Vagina (tissue), 2 donors: ENCODE measurements around the gene POLR1G.

Experiments
- CTCF ChIP-seq, 3 experiments: fragments of 450-650 bp in 2 of 3; fragments of 200-600 bp in 1 of 3; sonication (generic) in 1 of 3; IDR thresholded peaks; one replicate each; pipeline ENCODE4 v1.5.1; 2017 to 2019; ENCODE audit warnings: antibody characterized with exemption in 3 of 3, mild to moderate bottlenecking in 2 of 3, moderate library complexity in 2 of 3
- POLR2A ChIP-seq, 2 donors: fragments of 450-650 bp; IDR thresholded peaks; one replicate each; pipeline ENCODE4 v1.6.1; 2017; ENCODE audit warnings: antibody characterized with exemption in 2 of 2, mild to moderate bottlenecking in 2 of 2, moderate library complexity in 2 of 2
- POLR2AphosphoS5 ChIP-seq, 2 donors: sonication (generic); formaldehyde crosslinking; IDR thresholded peaks; one replicate each; pipeline ENCODE4 v1.9.0; 2017; ENCODE audit warnings: antibody characterized with exemption in 2 of 2, mild to moderate bottlenecking in 2 of 2, low read depth in 1 of 2; ENCODE audit not compliant: insufficient read depth in 1 of 2

- TF ChIP-seq CTCF (IDR thresholded peaks at IDR 0.05) (no peak), POLR2AphosphoS5 (IDR thresholded peaks at IDR 0.05; ENCODE audit: insufficient read depth in 1 of 2, low read depth in 1 of 2) (no peak), POLR2A (IDR thresholded peaks at IDR 0.05) (no peak)
These were observed 7.1 kb downstream of the POLR1G start for GRCh38 chr19:45413497-45413896.
